K562 (cell line): ENCODE data around the gene SMU1. TPM values are rescaled to one million over a fixed set of nuclear protein-coding genes. Genes with fewer than 3 reads are reported as not detected.
A peak's percentile ranks its signal among the peaks of the same experiment; 100 is the strongest.

Experiments used
- ATAC-seq: fragments of 200-7000 bp; cut with Tn5 transposase; 3 replicates; pipeline ENCODE4 v1.9.1; 2020; ENCODE audit warnings: moderate library complexity
- BruUV-seq: library from RNA; stranded (reverse); fragments of 400-500 nt; replicated peaks from 2 replicates; lab custom pipeline; 2021; lab: Mats Ljungman, UMichigan
- CTCF ChIA-PET: fragments of 300-600 bp; formaldehyde crosslinking; extraction: SDS; loops from one replicate; lab custom pipeline; 2021; ENCODE audit warnings: low intra/inter-chr PET ratio; lab: Yijun Ruan, JAX
- POLR2A ChIA-PET: fragments of 300-600, 350-650 bp; sonication (Branson Sonifier 250); formaldehyde crosslinking; extraction: SDS; loops from one replicate; lab custom pipeline; 2021; ENCODE audit warnings: antibody characterized with exemption, inconsistent platforms; lab: Yijun Ruan, JAX
- DNase-seq, 4 experiments: peaks; one replicate each; pipeline versions ENCODE4 v3.0.0 to v3.0.0-alpha.2; 2011 to 2018; ENCODE audit warnings: low spot score in 3 of 4, mixed read lengths in 3 of 4; ENCODE audit errors: extremely low read depth in 1 of 4
- FAIRE-seq: peaks from 2 replicates; lab custom pipeline; 2011; peaks lifted over from hg19 to GRCh38; lab: Jason Lieb, UNC
- H2AFZ ChIP-seq: 2 replicates; pipeline ENCODE4 v1.6.0; 2011; ENCODE audit warnings: low read depth, low read length, control low read depth, inconsistent platforms
- H3K27ac ChIP-seq: fragments of 200-600 bp; 3 replicates; pipeline ENCODE4 v1.8.0; 2011; ENCODE audit warnings: low read depth, mild to moderate bottlenecking, control low read depth, inconsistent platforms, low read length, moderate library complexity, mixed read lengths; ENCODE audit errors: extremely low read depth
- H3K27me3 ChIP-seq, 2 experiments: fragments of 300-600 bp in 1 of 2; 2 replicates in 1 of 2; 3 replicates in 1 of 2; pipeline versions ENCODE4 v1.6.0 to v1.8.0; 2011; ENCODE audit warnings: inconsistent platforms in 2 of 2, low read length in 2 of 2, mild to moderate bottlenecking in 1 of 2, mixed read lengths in 1 of 2, moderate library complexity in 1 of 2; ENCODE audit not compliant: control insufficient read depth in 2 of 2, insufficient read depth in 2 of 2
- H3K36me3 ChIP-seq: fragments of 300-600 bp; 3 replicates; pipeline ENCODE4 v1.8.0; 2011; ENCODE audit warnings: mild to moderate bottlenecking, low read length, inconsistent platforms; ENCODE audit not compliant: control insufficient read depth, insufficient read depth
- H3K4me1 ChIP-seq, 2 experiments: fragments of 200-600 bp in 1 of 2; replicated peaks in 1 of 2; 2 replicates in 1 of 2; 3 replicates in 1 of 2; pipeline versions ENCODE4 v1.5.1 to v1.8.0; 2011; ENCODE audit warnings: inconsistent platforms in 2 of 2, low read length in 2 of 2, mild to moderate bottlenecking in 1 of 2, mixed read lengths in 1 of 2, moderate library complexity in 1 of 2; ENCODE audit not compliant: control insufficient read depth in 2 of 2, insufficient read depth in 2 of 2
- H3K4me2 ChIP-seq: 2 replicates; pipeline ENCODE4 v1.6.1; 2011; ENCODE audit warnings: low read length, control low read depth, inconsistent platforms, mixed read lengths; ENCODE audit not compliant: insufficient read depth
- H3K4me3 ChIP-seq: fragments of 200-600 bp; sonication (generic), shearing (Covaris generic); 2 replicates; pipeline ENCODE4 v1.5.1; 2016; ENCODE audit warnings: control low read depth, inconsistent platforms
- H3K79me2 ChIP-seq: fragments of 200-600 bp; 3 replicates; pipeline ENCODE4 v1.8.0; 2011; ENCODE audit warnings: low read length, inconsistent platforms; ENCODE audit not compliant: control insufficient read depth, insufficient read depth
- H3K9ac ChIP-seq, 2 experiments: 2 replicates each; pipeline versions ENCODE4 v1.6.0 to v1.6.1; 2011; ENCODE audit warnings: low read depth in 2 of 2, low read length in 2 of 2, control low read depth in 1 of 2, inconsistent platforms in 1 of 2, mild to moderate bottlenecking in 1 of 2, mixed read lengths in 1 of 2; ENCODE audit not compliant: insufficient read depth in 1 of 2
- H3K9me1 ChIP-seq: one replicate; pipeline ENCODE4 v1.6.0; 2011; ENCODE audit warnings: inconsistent platforms, mild to moderate bottlenecking, low read length, moderate library complexity; ENCODE audit not compliant: control insufficient read depth, insufficient read depth
- H3K9me3 ChIP-seq: replicated peaks from 2 replicates; pipeline ENCODE4 v1.5.1; 2011; ENCODE audit warnings: low read depth, low read length, inconsistent platforms; ENCODE audit not compliant: control insufficient read depth, insufficient read depth
- H4K20me1 ChIP-seq: replicated peaks from 2 replicates; pipeline ENCODE4 v1.6.1; 2011; ENCODE audit warnings: low read length, inconsistent platforms, mixed read lengths; ENCODE audit not compliant: control insufficient read depth, insufficient read depth
- AFF4 ChIP-seq: sonication (generic); formaldehyde crosslinking; IDR thresholded peaks from 2 replicates; pipeline ENCODE4 v1.8.0; 2023; ENCODE audit warnings: mild to moderate bottlenecking, missing genetic modification reagents
- ELF1 ChIP-seq: fragments of 200-800 bp; sonication (Bioruptor generic); IDR thresholded peaks from 2 replicates; pipeline ENCODE4 v1.6.1; 2016; ENCODE audit warnings: missing genetic modification characterization, missing compliant biosample characterization
- FIP1L1 ChIP-seq: fragments of 200-400 bp; formaldehyde crosslinking; IDR thresholded peaks from 2 replicates; pipeline ENCODE4 v1.6.1; 2018; ENCODE audit warnings: mild to moderate bottlenecking, low read depth, low read length; ENCODE audit not compliant: poor library complexity, severe bottlenecking
- GTF2E2 ChIP-seq: fragments of 200-800 bp; sonication (Bioruptor generic); IDR thresholded peaks from 2 replicates; pipeline ENCODE4 v1.6.1; 2016; ENCODE audit warnings: missing genetic modification characterization, missing compliant biosample characterization
- MAX ChIP-seq: sonication (generic); formaldehyde crosslinking; IDR thresholded peaks from 2 replicates; pipeline ENCODE4 v1.9.0; 2022; ENCODE audit warnings: mild to moderate bottlenecking, missing genetic modification reagents
- PHB ChIP-seq: fragments of 250-450 bp; sonication (Bioruptor Pico); IDR thresholded peaks from 2 replicates; pipeline ENCODE4 v1.5.0; 2021
- PHB2 ChIP-seq: fragments of 450-650 bp; IDR thresholded peaks from 2 replicates; pipeline ENCODE4 v1.6.1; 2017; ENCODE audit warnings: low read depth
- SETDB1 ChIP-seq: IDR thresholded peaks from one replicate; pipeline ENCODE4 v1.6.1; 2012; ENCODE audit warnings: low read length, control low read depth, inconsistent platforms
- SMARCA5 ChIP-seq: fragments of 450-650 bp; IDR thresholded peaks from 2 replicates; pipeline ENCODE4 v1.6.1; 2016
- STAG1 ChIP-seq: sonication (generic); formaldehyde crosslinking; IDR thresholded peaks from 2 replicates; pipeline ENCODE4 v1.5.0; 2020; ENCODE audit warnings: missing genetic modification reagents, borderline replicate concordance
- TEAD1 ChIP-seq, 2 experiments: fragments of 450-650 bp in 1 of 2; sonication (generic) in 1 of 2; formaldehyde crosslinking; IDR thresholded peaks; 2 replicates each; pipeline versions ENCODE4 v1.4.0 to v1.8.0; 2020 to 2022; ENCODE audit warnings: mild to moderate bottlenecking in 2 of 2, missing genetic modification reagents in 1 of 2
- THAP7 ChIP-seq: fragments of 250-450 bp; sonication (Bioruptor Pico); IDR thresholded peaks from 2 replicates; pipeline ENCODE4 v1.5.0; 2021
- XRCC5 ChIP-seq: fragments of 200-400 bp; formaldehyde crosslinking; IDR thresholded peaks from 2 replicates; pipeline ENCODE4 v1.6.1; 2017; ENCODE audit warnings: low read depth, mild to moderate bottlenecking, low read length
- ZNF174 ChIP-seq: fragments of 250-450 bp; sonication (Bioruptor Pico); IDR thresholded peaks from 2 replicates; pipeline ENCODE4 v1.4.0; 2020; ENCODE audit warnings: mild to moderate bottlenecking
- WGBS: fragments of 100-300 bp; shearing (Covaris generic); methylation state at CpG from one replicate; pipeline ENCODE4 v1.1.6; 2016; ENCODE audit warnings: low coverage, mixed read lengths; ENCODE audit not compliant: insufficient coverage; ENCODE audit errors: missing lambda C conversion rate; 5-methylcytosine and 5-hydroxymethylcytosine counted together
- in situ Hi-C: fragments of 300-500 bp; cut with MboI; formaldehyde crosslinking; loops from 4 replicates; pipeline ENCODE4 v1.15.0; 2018; ENCODE audit warnings: inconsistent platforms, mixed read lengths
- intact Hi-C: fragments of 100-400 bp; cut with micrococcal nuclease; formaldehyde crosslinking; loops from 2 replicates; pipeline ENCODE4 v1.14.2; 2022
- polyA plus RNA-seq, 8 experiments: library from polyadenylated mRNA; depleted of rRNA in 4 of 8; stranded (reverse) in 5 of 8; unstranded in 3 of 8; fragments of >200 nt; fragmentation: Nextera tagmentation in 2 of 8; fragmentation: Illumina TruSeq in 1 of 8; extraction: Ambion mirVana in 2 of 8; extraction: Trizol in 1 of 8; gene quantifications; 2 replicates each; pipeline versions ENCODE4 v1.2.1 to v1.2.3, GENCODE V29; 2011 to 2014; ENCODE audit warnings: inconsistent platforms in 1 of 8, missing spikeins in 1 of 8
- total RNA-seq, 7 experiments: library from RNA; depleted of rRNA in 6 of 7; stranded (reverse); fragments of >200 nt in 6 of 7; fragmentation: Illumina TruSeq in 2 of 7; extraction: Trizol in 2 of 7; gene quantifications; 2 replicates each; pipeline versions ENCODE4 v1.2.1 to v1.2.3, GENCODE V29; 2011 to 2021; ENCODE audit warnings: low replicate concordance in 1 of 7

Gene SMU1
- total and polyA plus RNA-seq, 9 of the 15 experiments (the other 6 are each of a cell fraction or from before 2014, with no cell fraction given): 13.2 to 33.4 (median 20.7) TPM

- TF ChIP-seq MAX (CRISPR knock-in tag) (peak; percentile 47; the same call in 1 of the 2 replicates), THAP7 (no peak), ELF1 (tag) (peak; percentile 70), SMARCA5 (no peak), FIP1L1 (peak; percentile 81), PHB (CRISPR knock-in tag) (no peak), TEAD1 (CRISPR knock-in tag; IDR thresholded peaks at IDR 0.05) (0 out of 4 replicates have a peak, but pooled peaks of 1 of the 2 experiments have one; percentile 42)
These were observed 51.4 kb downstream of the SMU1 start, which contains the start of gene DNAJA1 (continued) for GRCh38 chr9:33024966-33025571.

- FAIRE-seq: peak; percentile 72
- CTCF ChIA-PET: no interaction called here
- Histone ChIP-seq H3K4me1 (peaks cover 14 to 17% of the 10 kb centered on the region in 2 experiments; a peak in 4 of 5 replicates), H3K4me2 (peak overlapping the region; percentile 100), H3K9ac (peak overlapping the region; percentile 96), H3K4me3 (peak overlapping the region; percentile 97), H3K9me3 (no peaks in the 10 kb centered on the region), H3K79me2 (peaks cover 98% of the 10 kb centered on the region), H3K36me3 (peaks cover 75% of the 10 kb centered on the region), H3K27ac (peak overlapping the region; percentile 94), H3K27me3 (no peaks in the 10 kb centered on the region), H2AFZ (peak overlapping the region; percentile 79), H4K20me1 (peaks cover 9% of the 10 kb centered on the region; the same call in 1 of the 2 replicates), H3K9me1 (no peaks in the 10 kb centered on the region)
- peak; percentile 46 for ATAC-seq
- POLR2A ChIA-PET: interaction anchor here (0.6 to 5.3 kb wide), 42 partner anchors 10 to 1121 kb away, joined by 3 to 64 read pairs (median 4); partner anchors contain the start of genes APTX, B4GALT1, BAG1 and CHMP5
- intact Hi-C loops: loop anchor here (2.0 kb wide), 1 partner anchor 32 kb away; no protein-coding TSS in a partner anchor
- BruUV-seq: no TSS peak
- under 1% methylated on average over 24 of the region's 33 CpGs for WGBS
- DNase-seq: peak in 1 of 4 experiments; percentile 56
- in situ Hi-C loops: no loop called here
- TF ChIP-seq PHB2: no peak
- TF ChIP-seq XRCC5: no peak
- no peak for TF ChIP-seq ZNF174 (CRISPR knock-in tag)
- 0 out of 2 replicates have a peak, but pooled peaks have one; percentile 11 for TF ChIP-seq GTF2E2 (tag)
- TF ChIP-seq AFF4 (CRISPR knock-in tag): no peak
- no peak for TF ChIP-seq STAG1 (CRISPR knock-in tag)
- TF ChIP-seq SETDB1: no peak
These were observed 52.1 kb downstream of the SMU1 start for GRCh38 chr9:33024126-33024965.
